GM19193 (cell line): Measurements from ENCODE around the gene ISG20.

Source experiments
- POLR2A ChIP-seq: IDR thresholded peaks from 4 replicates; pipeline ENCODE4 v1.6.1; 2011; ENCODE audit not compliant: insufficient read depth, insufficient read length; ENCODE audit errors: extremely low read depth

The ISG20 gene

GRCh38 chr15:88701561-88702095, 62.8 kb downstream of the ISG20 start:
- no peak for TF ChIP-seq POLR2A

DNA sequence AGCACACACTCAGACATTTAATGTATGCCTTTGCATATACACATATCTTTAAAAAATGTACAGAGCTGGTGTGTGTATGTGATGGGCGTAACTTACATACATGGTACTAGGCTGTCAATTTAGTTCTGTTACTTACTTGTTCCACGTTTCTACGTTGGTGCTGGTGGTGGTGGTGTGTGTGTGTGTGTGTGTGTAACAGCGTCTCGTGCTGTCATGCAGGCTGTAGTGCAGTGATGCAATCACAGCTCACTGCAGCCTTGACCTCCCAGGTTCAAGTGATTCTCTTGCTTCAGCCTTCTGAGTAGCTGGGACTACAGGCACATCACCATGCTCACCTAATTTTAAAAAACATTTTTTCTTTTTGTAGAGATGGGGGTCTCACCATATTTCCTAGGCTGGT, 64.2 kb downstream of the ISG20 start:
- no peak for TF ChIP-seq POLR2A

DNA sequence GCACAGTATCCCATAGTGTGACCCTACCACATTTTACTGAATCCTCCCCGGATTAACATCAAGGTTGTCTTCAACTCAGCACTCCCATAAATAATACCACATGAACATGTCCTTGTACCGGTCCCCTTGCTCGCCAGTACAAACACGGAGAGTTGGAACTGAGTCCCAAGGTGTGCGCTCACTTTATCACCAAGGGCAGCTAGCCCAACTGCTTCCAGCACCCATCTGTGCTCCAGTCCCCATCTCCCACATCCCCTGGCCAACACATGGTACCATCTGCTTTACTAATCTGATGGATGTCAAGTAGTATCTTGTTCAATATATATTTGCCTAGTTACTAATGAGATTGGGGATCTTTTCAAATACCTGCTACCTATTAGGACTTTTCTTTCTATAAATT, 64.7 kb downstream of the ISG20 start:
- TF ChIP-seq POLR2A = no peak

DNA sequence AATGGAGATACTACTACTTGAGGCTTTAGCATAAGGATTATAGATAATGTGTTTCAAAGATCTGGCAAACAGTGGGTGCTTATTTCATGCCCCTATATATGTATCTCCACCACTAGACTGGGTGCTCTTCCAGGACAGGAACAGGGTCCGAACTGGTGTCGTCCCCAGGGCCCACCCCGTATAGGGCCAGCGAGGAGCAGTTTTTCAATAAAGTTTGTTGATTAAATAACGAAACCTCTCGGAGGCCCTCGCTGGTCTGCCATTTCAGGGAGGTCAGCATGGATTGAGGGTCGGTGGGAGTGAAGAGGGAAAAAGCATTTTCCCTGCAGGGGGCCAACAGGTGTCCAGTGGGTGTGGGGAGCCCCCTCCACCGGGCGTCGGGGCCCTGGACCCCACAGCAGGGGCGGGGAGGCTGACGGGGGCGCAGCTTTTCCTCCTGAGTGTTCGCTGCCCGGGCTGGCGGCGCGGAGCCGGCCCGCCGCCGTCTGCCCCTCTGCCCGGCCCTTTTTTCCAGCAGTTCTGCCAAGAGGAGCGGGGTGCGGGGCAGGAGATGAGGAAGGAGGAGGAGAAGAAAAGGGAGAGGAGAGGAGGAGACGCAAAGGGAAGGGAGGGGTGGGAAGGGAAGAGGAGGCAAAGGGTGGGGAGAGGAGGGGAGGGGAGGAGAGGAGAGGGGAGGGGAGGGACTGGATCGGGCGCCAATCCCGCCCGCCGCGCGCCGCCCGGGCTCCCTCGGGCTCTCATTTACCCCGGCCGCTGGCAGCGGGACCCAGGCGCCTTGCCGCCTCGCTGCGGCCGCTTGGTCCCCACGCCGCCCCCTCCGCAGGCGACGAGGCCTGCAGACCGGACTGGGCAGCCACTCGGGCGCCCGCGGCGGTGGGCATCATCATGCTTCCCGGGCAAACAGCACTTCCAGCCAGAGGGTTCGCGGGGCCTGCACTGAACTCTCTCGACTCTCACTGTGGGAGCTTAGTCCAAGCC, 66.3 kb downstream of the ISG20 start:
- no peak for TF ChIP-seq POLR2A

- no peak for TF ChIP-seq POLR2A
Observed at GRCh38 chr15:88705769-88706165, 67.0 kb downstream of the ISG20 start.
